Measurements from ENCODE around the gene GIMAP2.

DNA sequence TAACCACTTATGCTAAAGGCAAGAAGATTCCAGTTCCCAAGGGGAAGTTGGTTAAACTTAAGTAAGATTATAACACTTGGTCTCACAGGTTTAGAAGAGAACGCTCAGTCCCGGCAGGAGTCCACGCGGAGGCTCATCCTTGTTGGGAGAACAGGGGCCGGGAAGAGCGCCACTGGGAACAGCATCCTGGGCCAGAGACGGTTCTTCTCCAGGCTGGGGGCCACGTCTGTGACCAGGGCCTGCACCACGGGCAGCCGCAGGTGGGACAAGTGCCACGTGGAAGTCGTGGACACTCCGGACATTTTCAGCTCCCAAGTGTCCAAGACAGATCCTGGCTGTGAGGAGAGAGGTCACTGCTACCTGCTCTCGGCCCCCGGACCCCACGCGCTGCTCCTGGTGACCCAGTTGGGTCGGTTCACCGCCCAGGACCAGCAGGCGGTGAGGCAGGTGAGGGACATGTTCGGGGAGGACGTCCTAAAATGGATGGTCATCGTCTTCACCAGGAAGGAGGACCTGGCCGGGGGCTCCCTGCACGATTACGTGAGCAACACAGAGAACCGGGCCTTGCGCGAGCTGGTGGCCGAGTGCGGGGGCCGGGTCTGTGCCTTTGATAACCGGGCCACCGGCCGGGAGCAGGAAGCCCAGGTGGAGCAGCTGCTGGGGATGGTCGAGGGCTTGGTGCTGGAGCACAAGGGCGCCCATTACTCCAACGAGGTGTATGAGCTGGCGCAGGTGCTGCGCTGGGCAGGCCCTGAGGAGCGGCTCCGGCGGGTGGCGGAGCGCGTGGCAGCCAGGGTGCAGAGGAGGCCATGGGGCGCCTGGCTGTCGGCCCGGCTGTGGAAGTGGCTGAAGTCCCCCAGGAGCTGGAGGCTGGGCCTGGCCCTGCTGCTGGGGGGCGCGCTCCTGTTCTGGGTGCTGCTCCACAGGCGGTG lies 34.7 kb downstream of the GIMAP2 start:
- no peak for TF ChIP-seq GATA3 (IDR thresholded peaks at IDR 0.05; ENCODE audit: low read depth, low read length)
- TF ChIP-seq GATA2 (IDR thresholded peaks at IDR 0.05; ENCODE audit: low read depth, low read length): no peak

All from SH-SY5Y (cell line).